ENCODE measurements around the gene COG5. TPM values are rescaled to one million over a fixed set of nuclear protein-coding genes. Genes with fewer than 3 reads are reported as not detected.

The COG5 gene
- polyA plus RNA-seq, 4 donors: 28.6 to 39.0 (median 33.1) TPM

GRCh38 chr7:107201795-107202450 lies 361.8 kb downstream of the COG5 start:
- peak in 1 of 4 donors; percentile 13 for DNase-seq (ENCODE audit: low read depth in 4 of 4, low spot score in 2 of 4)

- no peak for DNase-seq (ENCODE audit: low read depth in 4 of 4, low spot score in 2 of 4)
These were observed 366.7 kb downstream of the COG5 start for GRCh38 chr7:107196834-107197610.

GRCh38 chr7:107194052-107194451 lies 369.7 kb downstream of the COG5 start:
- no peak for DNase-seq (ENCODE audit: low read depth in 4 of 4, low spot score in 2 of 4)

GRCh38 chr7:107190090-107190489 lies 373.6 kb downstream of the COG5 start:
- DNase-seq (ENCODE audit: low read depth in 4 of 4, low spot score in 2 of 4): no peak

GRCh38 chr7:107187774-107188173 lies 375.9 kb downstream of the COG5 start:
- no peak for DNase-seq (ENCODE audit: low read depth in 4 of 4, low spot score in 2 of 4)

- no peak for DNase-seq (ENCODE audit: low read depth in 4 of 4, low spot score in 2 of 4)
These were observed 377.5 kb downstream of the COG5 start for GRCh38 chr7:107186240-107186639.

GRCh38 chr7:107185716-107186115 lies 378.0 kb downstream of the COG5 start:
- DNase-seq (ENCODE audit: low read depth in 4 of 4, low spot score in 2 of 4): no peak

GRCh38 chr7:107181172-107181571 lies 382.5 kb downstream of the COG5 start:
- no peak for DNase-seq (ENCODE audit: low read depth in 4 of 4, low spot score in 2 of 4)

GRCh38 chr7:107180378-107180777 lies 383.3 kb downstream of the COG5 start:
- no peak for DNase-seq (ENCODE audit: low read depth in 4 of 4, low spot score in 2 of 4)

- DNase-seq (ENCODE audit: low read depth in 4 of 4, low spot score in 2 of 4): no peak
These were observed 384.2 kb downstream of the COG5 start for GRCh38 chr7:107179326-107180164.

- no peak for DNase-seq (ENCODE audit: low read depth in 4 of 4, low spot score in 2 of 4)
These were observed 389.9 kb downstream of the COG5 start for GRCh38 chr7:107173691-107174406.

GRCh38 chr7:107173191-107173590 lies 390.5 kb downstream of the COG5 start:
- no peak for DNase-seq (ENCODE audit: low read depth in 4 of 4, low spot score in 2 of 4)

- no peak for DNase-seq (ENCODE audit: low read depth in 4 of 4, low spot score in 2 of 4)
These were observed 391.3 kb downstream of the COG5 start for GRCh38 chr7:107172276-107173032.

GRCh38 chr7:107171496-107171895 lies 392.2 kb downstream of the COG5 start:
- no peak for DNase-seq (ENCODE audit: low read depth in 4 of 4, low spot score in 2 of 4)

GRCh38 chr7:107170051-107170915 lies 393.4 kb downstream of the COG5 start:
- no peak for DNase-seq (ENCODE audit: low read depth in 4 of 4, low spot score in 2 of 4)

- DNase-seq (ENCODE audit: low read depth in 4 of 4, low spot score in 2 of 4): peak; percentile 83 to 94 (median 90)
These were observed 394.3 kb downstream of the COG5 start for GRCh38 chr7:107169120-107170050.

- peak; percentile 99 to 100 (median 100) for DNase-seq (ENCODE audit: low read depth in 4 of 4, low spot score in 2 of 4)
These were observed 395.2 kb downstream of the COG5 start, which contains the start of gene HBP1 for GRCh38 chr7:107168233-107169119. TSS of gene HBP1 (plus strand) at chr7:107169003. CDS start at chr7:107179894, 10,891 bp downstream.
